Measurements from ENCODE around the gene CNGA3. TPM values are rescaled to one million over a fixed set of nuclear protein-coding genes. Genes with fewer than 3 reads are reported as not detected.
"Not testable (repeated sequence)": the region's sequence is repeated elsewhere in the genome, so short reads cannot be mapped to it uniquely, and the experiment has no call there.

The CNGA3 gene
- total RNA-seq, 2 experiments from 2014 or later = not detected

DNA sequence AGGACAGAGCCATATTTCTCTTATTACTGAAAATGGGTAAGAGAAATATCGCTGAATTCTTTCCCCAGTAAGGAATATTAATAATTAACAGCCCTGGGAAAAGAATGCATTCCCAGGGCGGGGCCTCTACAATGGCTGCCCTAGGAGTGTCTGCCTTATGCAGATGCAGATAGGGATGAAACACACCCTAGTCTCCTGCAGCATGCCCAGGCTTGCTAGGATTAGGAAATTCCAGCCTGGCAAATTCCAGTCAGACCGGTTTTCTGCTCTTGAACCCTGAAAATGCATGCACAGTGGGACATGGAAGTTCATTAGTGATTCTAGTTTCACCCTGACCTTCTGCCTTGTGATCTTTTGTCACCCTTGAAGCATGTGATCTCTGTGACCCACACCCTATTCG is 89.4 kb downstream of the CNGA3 start:
- not testable (repeated sequence) for H3K4me3 Mint-ChIP-seq; H3K27ac Mint-ChIP-seq; ATAC-seq (ENCODE audit: low read depth); DNase-seq; H3K27me3 Mint-ChIP-seq
- H3K9me3 Mint-ChIP-seq = peaks cover 38% of the 10 kb centered on the region
- H3K4me1 Mint-ChIP-seq = peaks cover 16% of the 10 kb centered on the region
- POLR2A ChIA-PET = interaction anchor here (0.6 kb wide), 1 partner anchor 12 kb away, joined by 3 read pairs; no protein-coding TSS in a partner anchor
- peaks cover 23% of the 10 kb centered on the region for H3K36me3 Mint-ChIP-seq

DNA sequence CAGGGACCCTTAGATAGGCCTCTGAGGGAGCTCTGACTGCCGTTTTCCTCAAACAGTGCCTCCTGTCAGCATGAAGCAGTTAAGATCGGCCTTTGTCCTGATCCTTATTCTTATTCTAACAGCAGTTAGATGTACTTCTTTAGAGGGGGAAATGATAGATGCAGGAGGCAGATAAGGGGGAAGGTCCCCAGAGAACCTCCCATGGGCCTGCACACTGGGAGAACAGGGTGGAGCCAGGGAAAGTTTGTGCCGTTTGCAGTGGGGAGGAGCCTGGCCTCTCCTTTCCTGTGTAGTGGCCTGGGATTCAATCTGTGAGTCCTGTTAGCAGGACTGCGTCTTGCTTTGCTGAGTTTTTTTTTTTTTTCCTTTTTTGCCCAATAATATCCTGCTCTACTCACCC is 90.5 kb downstream of the CNGA3 start:
- Mint-ChIP-seq H3K4me3 (no peak overlapping the region), H3K27ac (no peak overlapping the region), H3K4me1 (peaks cover 16% of the 10 kb centered on the region), H3K27me3 (peaks cover 3% of the 10 kb centered on the region), H3K9me3 (peaks cover 36% of the 10 kb centered on the region), H3K36me3 (peaks cover 23% of the 10 kb centered on the region)
- ATAC-seq (ENCODE audit: low read depth) = no peak
- no peak for DNase-seq
- POLR2A ChIA-PET = no interaction called here

DNA sequence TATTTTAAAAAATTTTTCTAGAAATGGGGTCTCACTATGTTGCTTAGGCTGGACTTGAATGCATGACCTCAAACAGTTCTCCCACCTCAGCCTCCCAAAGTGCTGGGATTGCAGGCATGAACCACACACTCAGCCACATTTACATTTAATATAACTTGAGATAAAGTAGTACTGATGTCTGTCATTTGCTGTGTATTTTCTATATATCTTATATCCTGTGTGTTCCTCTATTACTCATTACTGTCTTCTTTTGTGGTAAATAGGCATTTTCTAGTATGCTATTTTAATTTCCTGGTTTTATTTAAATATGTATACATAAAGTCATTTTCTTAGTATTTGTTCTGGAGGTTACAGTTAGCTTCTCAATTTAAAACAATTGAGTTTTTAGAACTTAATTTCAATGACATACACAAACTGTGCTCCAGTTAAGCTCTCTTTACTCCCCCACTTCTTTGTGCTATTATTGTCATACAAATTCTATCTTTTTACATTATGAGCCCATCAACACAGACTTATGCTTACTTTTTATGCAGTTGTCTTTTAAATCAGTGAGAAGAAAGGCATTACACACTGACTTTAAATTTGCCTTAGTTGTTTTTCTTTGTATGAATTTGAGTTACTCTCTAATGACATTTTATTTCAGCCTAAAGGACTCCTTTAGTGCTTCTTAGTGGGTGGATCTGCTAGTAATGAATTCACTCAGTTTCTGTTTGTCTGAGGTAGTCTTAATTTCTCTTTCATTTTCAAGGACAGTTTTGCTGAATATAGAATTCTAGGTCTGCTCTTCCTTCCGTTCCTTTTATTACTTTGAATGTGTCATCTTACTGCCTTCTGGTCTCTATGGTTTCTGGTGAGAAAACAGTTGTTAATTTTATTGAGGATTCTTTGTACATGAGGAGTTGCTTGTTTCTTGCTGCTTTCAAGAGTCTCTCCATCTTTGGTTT is 92.2 kb downstream of the CNGA3 start:
- DNase-seq = no peak
- POLR2A ChIA-PET = no interaction called here
- H3K9me3 Mint-ChIP-seq = peaks cover 28% of the 10 kb centered on the region
- peak overlapping the region; percentile 88 for H3K27ac Mint-ChIP-seq
- peak overlapping the region; percentile 60 for H3K4me3 Mint-ChIP-seq
- ATAC-seq (ENCODE audit: low read depth) = peak; percentile 96
- H3K4me1 Mint-ChIP-seq = peaks cover 13% of the 10 kb centered on the region
- H3K36me3 Mint-ChIP-seq = peaks cover 18% of the 10 kb centered on the region
- H3K27me3 Mint-ChIP-seq = no peaks in the 10 kb centered on the region

DNA sequence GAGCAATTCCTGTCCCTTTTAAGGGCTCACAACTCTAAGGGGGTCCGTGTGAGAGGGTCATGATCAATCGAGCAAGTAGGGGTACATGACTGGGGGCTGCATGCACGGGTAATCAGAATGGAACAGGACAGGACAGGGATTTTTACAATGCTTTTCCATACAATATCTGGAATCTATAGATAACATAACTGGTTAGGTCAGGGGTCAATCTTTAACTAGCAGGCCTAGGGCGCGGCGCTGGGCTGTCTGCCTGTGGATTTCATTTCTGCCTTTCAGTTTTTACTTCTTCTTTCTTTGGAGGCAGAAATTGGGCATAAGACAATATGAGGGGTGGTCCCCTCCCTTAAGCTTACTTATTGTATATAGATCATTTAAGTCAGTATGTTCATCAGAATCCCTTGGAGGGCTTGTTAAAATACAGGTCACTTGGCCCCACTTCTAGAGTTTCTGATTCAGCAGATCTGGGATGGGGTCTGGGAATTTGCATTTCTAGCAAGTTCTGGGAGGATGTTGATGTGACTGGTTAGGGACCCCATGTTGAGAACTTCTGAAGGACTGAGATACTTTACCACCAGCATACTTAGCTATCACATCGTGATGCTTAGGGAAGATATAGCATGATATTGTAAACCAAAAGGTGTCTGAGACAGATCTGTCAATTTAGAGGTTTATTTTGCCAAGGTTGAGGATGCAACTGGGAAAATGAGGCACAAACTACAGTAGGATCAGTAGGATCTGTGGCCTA is 95.6 kb downstream of the CNGA3 start:
- H3K4me3 Mint-ChIP-seq = no peak overlapping the region
- peaks cover 26% of the 10 kb centered on the region for H3K36me3 Mint-ChIP-seq
- H3K9me3 Mint-ChIP-seq = peaks cover 14% of the 10 kb centered on the region
- DNase-seq (no peak), ATAC-seq (ENCODE audit: low read depth) (no peak)
- no peaks in the 10 kb centered on the region for H3K27me3 Mint-ChIP-seq
- peaks cover 24% of the 10 kb centered on the region for H3K4me1 Mint-ChIP-seq
- POLR2A ChIA-PET = interaction anchor here (1.0 to 1.2 kb wide), 2 partner anchors 23 to 63 kb away, joined by 3 read pairs; no protein-coding TSS in a partner anchor
- H3K27ac Mint-ChIP-seq = no peak overlapping the region

DNA sequence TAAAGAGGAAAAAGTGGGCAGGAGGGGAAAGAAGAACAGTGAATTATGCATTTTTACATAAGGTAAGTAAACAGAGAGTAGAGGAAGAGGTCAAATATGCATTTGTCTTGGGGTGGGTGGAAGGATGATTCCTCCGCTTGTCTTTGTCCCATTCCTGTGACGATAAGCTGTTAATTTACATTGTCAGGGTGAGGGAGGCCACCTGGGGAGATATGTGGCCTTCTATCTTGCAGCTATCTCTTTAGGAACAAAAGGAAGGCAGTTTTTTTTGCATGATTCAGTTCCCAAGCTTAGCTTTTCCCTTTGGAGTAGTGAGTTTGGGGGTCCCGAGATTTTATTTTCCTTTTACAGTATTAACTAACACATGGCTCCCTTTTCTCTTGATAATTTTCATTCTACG is 96.2 kb downstream of the CNGA3 start:
- ATAC-seq (ENCODE audit: low read depth) (no peak), DNase-seq (no peak)
- H3K36me3 Mint-ChIP-seq = peaks cover 26% of the 10 kb centered on the region
- POLR2A ChIA-PET = interaction anchor here (0.6 to 1.2 kb wide), 3 partner anchors 22 to 311 kb away, joined by 3 read pairs; no protein-coding TSS in a partner anchor
- no peak overlapping the region for H3K4me3 Mint-ChIP-seq
- H3K27ac Mint-ChIP-seq = no peak overlapping the region
- no peaks in the 10 kb centered on the region for H3K27me3 Mint-ChIP-seq
- peaks cover 27% of the 10 kb centered on the region for H3K4me1 Mint-ChIP-seq
- peaks cover 14% of the 10 kb centered on the region for H3K9me3 Mint-ChIP-seq

DNA sequence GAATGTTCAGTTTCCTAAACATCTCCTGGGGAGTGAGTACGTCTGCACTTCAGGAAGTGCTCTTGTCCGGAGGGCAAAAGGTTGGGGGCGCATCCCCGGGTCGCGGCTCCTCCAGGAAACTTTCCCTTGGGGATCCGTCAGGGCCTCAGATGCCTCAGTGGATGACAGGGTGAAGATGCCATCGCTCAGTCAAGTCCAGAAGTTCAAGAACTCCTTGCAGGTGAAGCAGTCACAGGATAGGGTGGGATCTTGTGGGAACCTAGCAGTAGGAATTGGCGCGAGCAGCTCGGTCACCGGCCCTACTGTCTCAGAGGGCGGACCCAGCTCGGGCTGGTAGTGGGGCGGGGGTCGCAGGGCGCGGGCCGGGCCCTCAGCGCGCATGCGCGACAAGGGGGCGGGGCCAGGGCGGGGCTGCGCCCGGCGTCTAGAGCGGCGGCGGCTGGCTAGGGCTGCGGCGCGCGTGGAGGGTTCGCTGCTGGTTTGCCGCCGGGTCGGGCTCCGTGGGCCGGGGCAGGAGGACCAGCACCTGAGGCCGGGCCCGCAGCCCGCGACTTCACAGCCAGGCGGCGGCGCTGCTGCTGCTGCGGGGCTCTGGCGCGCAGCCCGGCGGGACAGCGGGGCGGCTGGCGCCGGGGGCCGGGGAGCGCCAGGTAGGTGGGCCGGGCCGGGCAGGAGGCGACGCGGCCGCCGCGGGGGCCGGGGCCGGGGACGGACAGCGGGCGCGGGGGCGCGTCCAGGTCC is 98.3 kb downstream of the CNGA3 start, which contains the start of gene INPP4A:
TSS of gene INPP4A (plus strand) at position 423 of the 741 bp plus-strand sequence. CDS start 75,191 bp downstream, outside the sequence.
- peak; percentile 88 for DNase-seq
- Mint-ChIP-seq H3K27ac (peak within 1 kb of the TSS; percentile 95), H3K9me3 (peaks cover 7% of the 10 kb centered on the region), H3K36me3 (peaks cover 17% of the 10 kb centered on the region), H3K4me3 (peak within 1 kb of the TSS; percentile 96), H3K4me1 (peaks cover 32% of the 10 kb centered on the region), H3K27me3 (no peaks in the 10 kb centered on the region)
- ATAC-seq (ENCODE audit: low read depth) = peak; percentile 69
- POLR2A ChIA-PET = interaction anchor here (0.6 to 5.1 kb wide), 2 partner anchors 20 to 35 kb away, joined by 3 to 64 read pairs; no protein-coding TSS in a partner anchor

DNA sequence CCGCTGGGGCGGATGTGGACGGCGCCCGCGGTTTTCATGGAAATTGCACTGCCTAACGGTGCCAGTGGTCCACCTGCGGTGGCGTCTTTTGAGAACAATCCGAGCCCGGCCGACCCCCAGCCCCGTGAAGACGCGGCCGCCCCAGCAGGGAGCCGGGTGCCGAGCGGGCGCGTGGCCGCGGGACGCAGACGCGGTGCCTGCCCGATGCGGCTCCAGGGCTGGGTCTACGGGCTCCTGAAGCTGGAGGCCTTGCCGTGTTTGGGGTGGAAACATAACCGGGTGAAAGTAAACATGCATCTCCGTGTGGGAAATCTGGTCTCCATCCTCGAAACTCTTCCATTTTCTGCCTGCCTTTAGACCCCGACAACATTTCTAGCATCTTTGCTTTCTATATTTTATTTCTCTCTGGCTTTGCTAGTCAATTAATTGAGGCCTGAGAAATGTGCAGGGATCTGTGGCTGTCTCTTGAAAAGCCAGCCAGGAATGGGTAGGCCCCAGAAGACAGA is 99.0 kb downstream of the CNGA3 start:
- DNase-seq = no peak
- peak overlapping the region; percentile 96 for H3K4me3 Mint-ChIP-seq
- POLR2A ChIA-PET = interaction anchor here (4.0 to 5.1 kb wide), 2 partner anchors 16 to 19 kb away, joined by 21 to 64 read pairs; no protein-coding TSS in a partner anchor
- peaks cover 12% of the 10 kb centered on the region for H3K36me3 Mint-ChIP-seq
- H3K27me3 Mint-ChIP-seq = no peaks in the 10 kb centered on the region
- H3K9me3 Mint-ChIP-seq = peaks cover 2% of the 10 kb centered on the region
- peak; percentile 6 for ATAC-seq (ENCODE audit: low read depth)
- peak overlapping the region; percentile 95 for H3K27ac Mint-ChIP-seq
- peaks cover 34% of the 10 kb centered on the region for H3K4me1 Mint-ChIP-seq

DNA sequence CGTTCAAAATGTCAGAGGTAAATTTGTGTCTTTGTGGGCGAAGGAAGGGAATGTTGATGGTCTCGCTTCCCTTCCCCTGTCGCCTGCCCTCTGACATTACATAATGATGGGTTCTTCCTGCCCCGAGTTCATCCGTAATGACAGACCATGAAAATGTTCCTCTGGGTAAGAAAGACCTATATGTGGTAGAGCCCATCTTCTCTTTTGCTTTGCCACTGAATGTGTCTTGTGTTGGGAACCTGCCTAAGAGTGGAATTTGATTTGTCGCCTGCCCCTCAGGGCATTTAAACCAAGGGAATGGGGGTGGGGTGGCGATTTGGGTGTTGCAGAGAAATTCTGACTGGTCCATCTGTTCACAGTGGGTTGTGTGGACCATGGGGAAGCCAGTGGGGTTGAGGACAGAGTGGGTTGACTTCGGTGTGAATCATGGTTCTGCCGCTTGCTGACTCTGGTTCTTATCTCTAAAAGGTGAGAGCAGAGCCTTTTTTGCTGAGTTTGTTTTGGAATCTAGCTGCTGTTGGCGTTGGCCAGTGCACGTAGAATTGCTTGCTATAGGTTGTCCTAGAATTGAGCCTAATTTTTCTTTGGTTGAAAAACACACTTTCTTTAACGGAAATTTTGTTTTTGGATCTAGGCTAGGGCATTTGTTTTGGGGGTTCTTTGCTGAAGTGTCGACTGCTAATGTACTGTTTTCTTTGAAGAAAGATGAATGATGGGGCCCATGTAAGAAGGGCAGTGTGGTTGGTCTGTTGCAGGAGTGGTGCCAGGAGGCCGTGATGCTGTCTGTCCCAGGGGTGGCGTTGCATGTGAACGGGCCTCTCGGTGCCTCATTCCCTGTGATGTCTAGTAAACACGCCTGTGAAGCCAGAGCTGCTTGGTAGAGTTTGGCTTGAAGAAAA is 99.7 kb downstream of the CNGA3 start:
- Mint-ChIP-seq H3K9me3 (no peaks in the 10 kb centered on the region), H3K27me3 (no peaks in the 10 kb centered on the region), H3K36me3 (peaks cover 12% of the 10 kb centered on the region), H3K4me3 (peak overlapping the region; percentile 96), H3K27ac (peak overlapping the region; percentile 95), H3K4me1 (peaks cover 41% of the 10 kb centered on the region)
- ATAC-seq (ENCODE audit: low read depth) (no peak), DNase-seq (no peak)
- POLR2A ChIA-PET = interaction anchor here (0.6 to 5.1 kb wide), 13 partner anchors 10 to 800 kb away, joined by 3 to 64 read pairs (median 7); partner anchors contain the start of genes COX5B and MGAT4A

DNA sequence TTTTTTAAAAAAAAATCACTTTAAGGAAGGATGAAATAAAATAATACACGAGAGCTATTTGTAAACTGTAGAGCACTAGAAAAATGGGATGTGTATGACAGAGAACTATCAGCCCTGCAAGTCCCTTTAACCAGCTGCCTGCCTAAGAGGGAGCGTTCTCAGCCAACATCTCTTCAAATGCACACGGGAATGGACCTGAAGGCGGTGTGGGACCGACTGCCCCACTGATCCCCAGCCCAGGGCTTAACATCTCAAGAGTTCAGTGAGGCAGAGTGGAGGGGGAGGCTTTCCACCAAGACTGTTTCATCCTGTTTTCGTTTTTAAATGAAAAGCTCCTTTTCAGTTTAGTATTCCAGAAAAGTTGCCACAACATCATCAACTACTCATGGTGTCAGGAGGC is 100.6 kb downstream of the CNGA3 start:
- Mint-ChIP-seq H3K36me3 (peaks cover 14% of the 10 kb centered on the region), H3K27ac (peak overlapping the region; percentile 95), H3K4me1 (peaks cover 49% of the 10 kb centered on the region), H3K4me3 (peak overlapping the region; percentile 96), H3K27me3 (no peaks in the 10 kb centered on the region), H3K9me3 (no peaks in the 10 kb centered on the region)
- POLR2A ChIA-PET = interaction anchor here (0.6 to 5.1 kb wide), 16 partner anchors 9 to 801 kb away, joined by 3 to 64 read pairs (median 5); partner anchors contain the start of genes COX5B and MGAT4A
- ATAC-seq (ENCODE audit: low read depth) (no peak), DNase-seq (no peak)

All from activated naive CD8-positive, alpha-beta T cell treated with anti-CD3 and anti-CD28 coated beads, Interleukin-2, amount 10 ng/mL, durations not matched to agents 7 days and 5 days (primary cell).